IPS-NIHi7 (cell line): Measurements from ENCODE around the gene MIA2.
"Not testable (repeated sequence)": the region's sequence is repeated elsewhere in the genome, so short reads cannot be mapped to it uniquely, and the experiment has no call there.

Source experiments
- DNase-seq: peaks from one replicate; pipeline ENCODE4 v3.0.0; 2012; ENCODE audit warnings: mixed read lengths; ENCODE audit errors: extremely low spot score

The MIA2 gene, protein sequence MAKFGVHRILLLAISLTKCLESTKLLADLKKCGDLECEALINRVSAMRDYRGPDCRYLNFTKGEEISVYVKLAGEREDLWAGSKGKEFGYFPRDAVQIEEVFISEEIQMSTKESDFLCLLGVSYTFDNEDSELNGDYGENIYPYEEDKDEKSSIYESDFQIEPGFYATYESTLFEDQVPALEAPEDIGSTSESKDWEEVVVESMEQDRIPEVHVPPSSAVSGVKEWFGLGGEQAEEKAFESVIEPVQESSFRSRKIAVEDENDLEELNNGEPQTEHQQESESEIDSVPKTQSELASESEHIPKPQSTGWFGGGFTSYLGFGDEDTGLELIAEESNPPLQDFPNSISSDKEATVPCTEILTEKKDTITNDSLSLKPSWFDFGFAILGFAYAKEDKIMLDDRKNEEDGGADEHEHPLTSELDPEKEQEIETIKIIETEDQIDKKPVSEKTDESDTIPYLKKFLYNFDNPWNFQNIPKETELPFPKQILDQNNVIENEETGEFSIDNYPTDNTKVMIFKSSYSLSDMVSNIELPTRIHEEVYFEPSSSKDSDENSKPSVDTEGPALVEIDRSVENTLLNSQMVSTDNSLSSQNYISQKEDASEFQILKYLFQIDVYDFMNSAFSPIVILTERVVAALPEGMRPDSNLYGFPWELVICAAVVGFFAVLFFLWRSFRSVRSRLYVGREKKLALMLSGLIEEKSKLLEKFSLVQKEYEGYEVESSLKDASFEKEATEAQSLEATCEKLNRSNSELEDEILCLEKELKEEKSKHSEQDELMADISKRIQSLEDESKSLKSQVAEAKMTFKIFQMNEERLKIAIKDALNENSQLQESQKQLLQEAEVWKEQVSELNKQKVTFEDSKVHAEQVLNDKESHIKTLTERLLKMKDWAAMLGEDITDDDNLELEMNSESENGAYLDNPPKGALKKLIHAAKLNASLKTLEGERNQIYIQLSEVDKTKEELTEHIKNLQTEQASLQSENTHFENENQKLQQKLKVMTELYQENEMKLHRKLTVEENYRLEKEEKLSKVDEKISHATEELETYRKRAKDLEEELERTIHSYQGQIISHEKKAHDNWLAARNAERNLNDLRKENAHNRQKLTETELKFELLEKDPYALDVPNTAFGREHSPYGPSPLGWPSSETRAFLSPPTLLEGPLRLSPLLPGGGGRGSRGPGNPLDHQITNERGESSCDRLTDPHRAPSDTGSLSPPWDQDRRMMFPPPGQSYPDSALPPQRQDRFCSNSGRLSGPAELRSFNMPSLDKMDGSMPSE (N-terminal part only)

DNA sequence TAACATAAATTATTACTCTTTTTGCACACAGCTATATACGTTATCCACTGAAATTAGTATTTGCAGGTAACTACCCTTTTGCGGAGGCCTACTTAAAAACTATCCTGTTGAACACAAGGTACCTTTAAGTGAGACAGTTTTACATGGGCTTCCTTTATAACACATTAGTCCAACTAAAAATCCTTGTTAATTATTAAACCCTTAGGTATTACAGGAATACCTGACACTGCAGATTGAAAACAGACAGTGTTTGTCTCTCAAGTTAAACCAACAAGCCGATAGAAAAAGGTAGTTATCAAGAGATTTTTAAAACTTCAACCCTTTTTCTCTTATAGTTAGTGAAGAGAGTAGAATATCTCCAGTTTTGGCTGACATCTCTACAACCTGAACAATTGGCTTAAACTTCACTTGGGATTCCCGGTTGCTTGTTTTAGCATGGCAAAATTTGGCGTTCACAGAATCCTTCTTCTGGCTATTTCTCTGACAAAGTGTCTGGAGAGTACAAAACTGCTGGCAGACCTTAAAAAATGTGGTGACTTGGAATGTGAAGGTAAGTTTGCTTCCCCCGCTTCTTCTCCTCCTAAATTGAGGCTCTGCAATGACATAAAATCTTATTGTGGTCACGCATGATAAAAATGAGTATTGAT is at the start of gene MIA2:
TSS of gene MIA2 (plus strand) at position 236 of the 647 bp plus-strand sequence. CDS start at position 436, 200 bp downstream.
- DNase-seq = no peak

DNA sequence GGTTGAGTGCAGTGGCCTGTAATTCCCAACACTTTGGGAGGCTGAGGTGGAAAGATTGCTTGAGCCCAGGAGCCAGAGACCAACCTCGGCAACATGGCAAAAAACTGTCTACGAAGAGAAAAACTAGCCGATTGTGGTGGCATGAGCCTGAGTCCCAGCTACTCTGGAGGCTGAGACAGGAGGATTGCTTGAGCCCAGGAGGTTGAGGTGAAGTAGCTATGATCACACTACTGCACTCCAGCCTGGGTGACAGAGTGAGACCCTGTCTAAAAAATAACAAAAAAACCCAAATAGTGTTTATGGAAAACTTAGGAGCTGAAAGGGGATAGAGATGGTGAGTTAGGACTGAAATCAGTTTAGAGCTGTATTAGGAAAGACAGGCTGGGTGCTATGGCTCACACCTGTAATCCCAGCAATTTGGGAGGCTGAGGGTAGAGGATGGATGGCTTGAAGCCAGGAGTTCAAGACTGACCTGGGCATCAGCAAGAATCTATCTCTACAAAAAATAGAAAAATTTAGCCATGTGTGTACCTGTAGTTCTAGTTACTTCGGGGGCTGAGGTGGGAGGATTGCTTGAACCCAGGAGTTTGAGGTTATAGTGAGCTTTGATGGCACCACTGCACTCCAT is 49.0 kb upstream of the MIA2 start:
- DNase-seq = no peak

DNA sequence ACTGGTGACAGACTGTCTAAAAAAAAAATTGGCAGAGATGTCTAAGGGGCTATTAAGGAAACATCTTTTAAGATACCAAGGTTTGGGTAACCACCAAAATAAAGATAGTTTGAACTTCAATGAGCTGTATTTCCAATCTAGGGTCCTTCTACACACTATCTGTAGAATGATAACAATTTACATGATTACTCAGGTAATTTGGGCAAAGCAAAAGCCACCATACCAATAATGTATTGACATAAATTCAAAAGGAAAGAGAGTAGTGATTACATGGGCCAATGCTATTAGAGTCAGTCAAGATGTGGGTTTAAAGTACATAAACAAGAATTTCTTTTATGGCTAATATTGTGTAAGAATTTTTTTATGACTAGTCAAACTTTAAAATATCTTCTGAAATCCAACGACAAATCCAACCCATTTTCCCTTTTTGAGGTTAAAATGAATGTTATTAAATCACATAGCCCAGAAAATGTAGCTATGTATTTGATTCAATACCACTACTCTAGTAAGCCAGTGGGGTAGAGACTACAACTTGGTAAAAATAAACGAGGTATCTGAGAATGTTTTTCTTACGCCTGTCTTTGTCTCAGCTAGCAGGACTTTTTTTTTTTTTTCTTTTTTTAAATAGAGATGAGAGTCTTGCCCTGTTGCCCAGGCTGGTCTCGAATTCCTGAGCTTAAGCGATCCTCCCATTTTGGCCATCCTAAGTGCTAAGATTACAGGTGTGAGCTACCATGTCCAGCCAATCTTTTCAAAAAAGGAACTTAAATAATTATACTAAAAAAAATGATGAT is 48.3 kb upstream of the MIA2 start:
- DNase-seq = no peak

DNA sequence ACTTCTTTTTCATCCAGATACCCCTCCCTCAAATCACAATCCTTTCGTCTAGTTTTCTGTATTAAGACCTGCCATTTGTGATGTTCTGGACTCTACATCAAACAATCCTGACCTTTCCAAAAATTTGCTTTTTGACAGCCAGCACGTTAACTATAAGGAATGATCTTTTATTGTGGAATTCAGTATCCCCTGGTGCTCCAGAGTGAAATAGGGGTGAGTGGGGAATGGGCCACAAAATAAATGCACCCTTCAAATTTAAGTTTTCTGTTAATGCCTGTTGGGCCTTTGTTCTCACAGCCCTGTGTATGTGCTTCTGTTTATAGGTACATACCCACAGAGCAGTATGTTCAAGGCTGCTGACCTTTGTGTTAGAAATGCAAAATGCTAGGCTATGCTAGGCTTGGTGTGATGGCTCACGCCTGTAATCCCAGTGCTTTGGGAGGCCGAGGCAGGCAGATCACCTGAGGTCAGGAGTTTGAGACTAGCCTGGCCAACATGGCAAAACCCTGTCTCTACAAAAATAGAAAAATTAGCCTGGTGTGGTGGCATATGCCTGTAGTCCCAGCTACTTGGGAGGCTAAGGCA is 46.7 kb upstream of the MIA2 start:
- DNase-seq = no peak

DNA sequence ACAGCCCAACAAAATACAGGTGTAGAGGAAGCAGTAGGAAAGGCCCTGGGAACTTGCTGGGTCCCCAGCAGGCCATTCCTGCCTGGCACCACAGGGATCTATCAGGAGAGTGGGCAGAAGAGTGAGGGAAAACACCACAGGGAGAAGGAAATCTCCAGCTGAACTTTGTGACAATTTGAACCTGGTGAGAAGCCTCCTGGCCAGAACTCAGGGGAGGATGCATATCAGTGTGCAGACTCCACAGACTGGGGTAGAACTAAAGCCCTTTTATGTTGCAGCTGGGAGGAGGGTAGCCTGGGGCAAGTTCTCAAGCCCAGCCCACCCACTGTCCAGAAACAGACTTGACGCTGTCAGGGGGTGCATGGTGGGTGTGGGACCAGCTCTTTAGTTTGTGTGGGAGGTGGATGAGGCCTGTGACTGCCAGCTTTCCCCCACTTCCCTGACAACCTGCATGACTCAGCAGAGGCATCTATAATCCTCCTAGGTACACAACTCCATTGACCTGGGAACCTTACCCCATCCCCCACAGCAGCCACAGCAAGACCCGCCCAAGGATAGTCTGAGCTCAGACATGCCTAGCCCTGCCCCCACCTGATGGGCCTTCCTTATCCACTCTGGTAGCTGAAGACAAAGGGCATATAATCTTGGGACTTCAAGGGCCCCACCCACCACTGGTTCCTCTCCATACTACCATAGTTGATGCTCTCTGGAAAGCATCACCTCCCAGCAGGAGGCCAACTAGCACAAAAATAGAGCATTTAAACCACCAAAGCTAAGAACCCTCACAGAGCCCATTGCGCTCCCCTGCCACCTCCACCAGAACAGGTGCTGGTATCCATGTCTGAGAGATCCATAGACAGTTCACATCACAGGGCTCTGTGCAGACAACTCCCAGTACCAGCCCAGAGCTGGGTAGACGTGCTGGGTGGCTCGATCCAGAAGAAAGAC is 29.8 kb upstream of the MIA2 start:
- no peak for DNase-seq

DNA sequence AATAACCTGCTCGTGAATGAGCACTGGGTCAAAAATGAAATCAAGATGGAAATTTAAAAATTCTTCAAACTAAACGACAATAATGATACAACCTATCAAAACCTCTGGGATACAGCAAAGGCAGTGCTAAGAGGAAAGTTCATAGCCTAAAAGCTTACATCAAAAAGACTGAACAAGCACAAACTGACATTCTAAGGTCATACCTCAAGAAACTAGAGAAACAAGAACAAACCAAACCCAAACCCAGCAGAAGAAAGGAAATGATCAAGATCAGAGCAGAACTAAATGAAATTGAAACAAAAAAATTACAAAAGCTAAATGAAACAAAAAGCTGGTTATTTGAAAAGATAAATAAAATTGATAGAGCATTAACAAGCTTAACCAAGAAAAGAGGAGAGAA is 26.3 kb upstream of the MIA2 start:
- DNase-seq = not testable (repeated sequence)

DNA sequence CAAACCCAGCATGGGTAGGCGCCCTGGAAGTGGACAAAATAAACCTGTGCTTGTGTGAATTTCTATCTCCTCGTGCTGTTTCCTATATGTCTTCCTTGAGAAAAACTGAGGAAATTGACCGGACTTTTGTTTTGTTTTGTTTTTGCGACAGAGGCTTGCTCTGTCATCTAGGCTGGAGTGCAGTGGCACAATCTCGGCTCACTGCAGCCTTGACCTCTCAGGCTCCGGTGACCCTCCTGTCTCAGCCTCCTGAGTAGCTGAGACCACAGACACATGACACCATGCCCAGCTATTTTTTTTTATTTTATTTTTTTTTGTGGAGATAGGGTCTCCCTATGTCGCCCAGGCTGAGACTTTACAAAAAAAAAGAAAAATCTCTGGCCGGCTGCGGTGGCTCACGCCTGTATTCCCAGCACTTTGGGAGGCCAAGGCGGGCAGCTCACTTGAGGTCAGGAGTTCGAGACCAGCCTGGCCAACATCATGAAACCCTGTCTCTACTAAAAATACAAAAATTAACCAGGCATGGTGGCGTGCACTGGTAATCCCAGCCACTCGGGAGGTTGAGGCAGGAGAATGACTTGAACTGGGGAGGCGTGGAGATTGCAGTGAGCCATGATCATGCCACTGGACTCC is 22.5 kb upstream of the MIA2 start:
- no peak for DNase-seq

DNA sequence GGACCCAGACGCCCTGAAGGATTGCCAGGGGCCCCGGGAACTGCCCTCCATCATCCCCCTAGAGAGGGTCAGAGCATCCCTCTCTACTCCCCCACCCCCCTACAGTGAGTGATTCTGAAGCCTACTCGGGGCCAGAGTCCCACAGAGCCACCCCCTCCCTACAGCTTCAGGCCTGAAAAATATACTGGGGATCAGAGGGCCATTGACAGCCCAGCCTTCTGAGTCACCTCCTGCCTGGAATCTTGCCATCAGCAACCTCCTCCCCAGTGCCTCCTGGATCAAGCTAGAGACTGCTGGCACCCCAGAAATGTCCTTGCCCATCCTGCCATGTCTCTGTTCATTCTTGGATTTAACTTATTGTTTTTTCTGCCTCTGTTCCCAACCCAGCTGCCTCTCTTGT is 21.7 kb upstream of the MIA2 start:
- no peak for DNase-seq

DNA sequence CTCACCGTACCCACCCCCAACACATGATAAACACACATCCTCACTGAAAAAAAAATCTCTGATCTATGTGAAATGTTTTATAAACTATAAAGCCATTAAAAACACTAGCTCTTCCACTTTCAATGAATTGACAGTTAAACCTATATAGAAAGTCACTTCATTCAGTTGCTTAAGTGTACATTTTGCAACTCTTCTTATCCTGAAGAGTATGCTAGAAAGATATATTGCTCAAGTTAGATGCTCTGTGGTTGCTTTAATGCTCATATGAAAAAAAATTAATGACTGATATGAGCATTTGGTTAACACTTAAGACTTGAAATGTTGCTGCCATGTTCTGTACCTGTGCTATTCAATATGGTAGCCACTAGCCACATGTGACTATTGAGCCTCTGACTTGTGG is 21.0 kb upstream of the MIA2 start:
- DNase-seq = no peak

DNA sequence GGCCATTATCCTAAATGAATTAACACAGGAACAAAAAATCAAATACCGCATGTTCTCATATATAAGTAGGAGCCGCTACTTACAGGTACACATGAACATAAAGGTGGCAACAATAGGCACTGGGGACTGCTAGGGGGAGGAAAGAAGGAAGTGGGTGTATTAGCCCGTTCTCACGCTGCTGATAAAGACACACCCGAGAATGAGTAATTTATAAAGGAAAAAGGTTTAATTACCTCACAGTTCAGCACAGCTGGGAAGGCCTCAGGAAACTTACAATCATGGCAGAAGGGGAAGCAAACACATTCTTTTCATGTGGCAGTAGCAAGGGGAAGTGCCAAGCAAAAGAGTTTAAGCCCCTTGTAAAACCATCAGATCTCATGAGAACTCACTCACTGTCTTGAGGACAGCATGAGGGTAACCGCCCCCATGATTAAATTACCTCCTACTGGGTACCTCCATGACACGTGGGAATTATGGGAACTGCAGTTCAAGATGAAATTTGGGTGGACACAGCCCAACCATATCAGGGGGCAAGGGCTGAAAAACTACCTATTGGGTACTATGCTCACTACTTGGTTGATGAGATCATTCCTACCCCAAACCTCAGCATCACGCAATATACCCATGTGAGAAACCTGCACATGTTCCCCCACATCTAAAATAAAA is 16.4 kb upstream of the MIA2 start:
- no peak for DNase-seq

DNA sequence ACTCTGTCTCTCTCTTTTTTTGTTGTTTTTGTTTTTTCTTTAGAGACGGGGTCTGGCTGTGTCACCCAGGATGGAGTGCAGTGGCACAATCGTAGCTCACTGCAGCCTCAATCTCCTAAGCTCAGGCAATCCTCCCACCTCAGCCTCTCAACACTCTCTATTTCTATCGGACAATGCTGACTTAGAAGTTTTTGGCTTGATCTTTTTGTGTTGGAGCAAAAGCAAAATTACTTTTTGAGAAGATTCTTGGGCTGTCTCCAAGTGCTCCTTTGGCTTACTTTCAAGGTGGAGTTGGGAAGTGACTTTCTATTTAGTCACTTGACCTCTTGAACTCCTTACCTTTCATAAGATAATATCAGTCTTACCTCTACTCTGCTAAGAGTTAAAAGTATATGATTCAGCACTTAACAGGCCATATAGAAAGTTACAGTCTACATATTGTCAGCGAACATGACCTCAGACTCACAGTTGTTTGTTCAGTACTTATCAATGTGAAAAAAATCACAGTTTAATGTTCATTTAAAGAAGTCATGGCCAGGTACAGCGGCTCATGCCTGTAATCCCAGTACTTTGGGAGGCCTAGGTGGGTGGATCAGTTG is 15.4 kb upstream of the MIA2 start:
- DNase-seq = no peak

DNA sequence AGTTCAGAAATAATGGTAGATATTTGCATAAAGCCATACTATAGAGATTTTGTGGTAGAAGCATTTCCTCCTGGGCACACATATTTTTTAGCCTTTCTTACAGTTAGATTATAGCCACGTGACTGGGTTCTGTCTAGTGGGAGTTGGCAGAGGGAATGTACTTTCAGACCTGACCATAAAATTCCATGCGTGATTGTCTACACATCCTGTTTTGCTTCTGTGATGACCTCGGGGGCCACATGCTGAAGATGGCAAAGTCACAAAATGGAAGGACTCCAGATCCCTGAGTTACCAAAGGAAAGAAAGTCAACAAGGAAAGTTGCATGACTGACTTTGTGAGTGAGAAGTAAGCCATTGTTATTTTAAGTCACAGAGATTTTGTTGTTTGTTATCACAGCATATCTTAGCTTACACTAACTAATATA is 14.6 kb upstream of the MIA2 start:
- no peak for DNase-seq

DNA sequence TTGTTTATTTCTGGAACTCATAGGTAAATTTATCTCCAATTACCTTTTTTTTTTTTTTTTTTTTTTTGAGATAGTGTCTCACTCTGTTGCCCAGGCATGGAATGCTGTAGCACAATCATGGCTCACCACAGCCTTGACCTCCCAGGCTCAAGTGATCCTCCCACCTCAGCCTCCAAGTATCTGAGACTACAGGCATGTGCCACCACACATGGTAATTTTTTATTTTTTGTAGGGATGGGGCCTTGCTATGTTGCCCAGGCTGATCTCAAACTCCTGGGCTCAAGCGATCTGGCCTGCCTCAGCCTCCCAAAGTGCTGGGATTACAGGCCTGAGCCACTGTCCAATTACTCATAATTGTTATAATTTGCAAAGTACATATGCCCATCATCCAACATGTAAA is 13.2 kb upstream of the MIA2 start:
- not testable (repeated sequence) for DNase-seq

DNA sequence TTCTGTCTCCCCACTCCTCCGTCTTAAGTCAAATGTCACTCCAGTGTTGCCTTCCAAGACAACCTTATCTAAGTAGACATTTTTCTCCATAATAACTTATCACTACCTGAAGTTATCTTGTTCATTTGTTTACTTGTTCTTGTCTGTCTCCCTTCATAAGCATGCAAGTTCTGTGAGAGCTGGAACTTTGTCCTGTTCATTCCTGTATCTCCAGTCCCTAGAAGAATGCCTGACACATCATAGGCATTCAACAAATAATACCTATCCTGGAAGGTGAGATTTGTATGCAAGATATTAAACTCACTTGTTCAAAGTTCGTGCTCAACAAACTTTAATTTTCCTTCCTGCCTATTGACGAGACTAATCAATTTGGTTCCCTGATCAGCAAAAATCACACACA is 5.7 kb upstream of the MIA2 start:
- no peak for DNase-seq

DNA sequence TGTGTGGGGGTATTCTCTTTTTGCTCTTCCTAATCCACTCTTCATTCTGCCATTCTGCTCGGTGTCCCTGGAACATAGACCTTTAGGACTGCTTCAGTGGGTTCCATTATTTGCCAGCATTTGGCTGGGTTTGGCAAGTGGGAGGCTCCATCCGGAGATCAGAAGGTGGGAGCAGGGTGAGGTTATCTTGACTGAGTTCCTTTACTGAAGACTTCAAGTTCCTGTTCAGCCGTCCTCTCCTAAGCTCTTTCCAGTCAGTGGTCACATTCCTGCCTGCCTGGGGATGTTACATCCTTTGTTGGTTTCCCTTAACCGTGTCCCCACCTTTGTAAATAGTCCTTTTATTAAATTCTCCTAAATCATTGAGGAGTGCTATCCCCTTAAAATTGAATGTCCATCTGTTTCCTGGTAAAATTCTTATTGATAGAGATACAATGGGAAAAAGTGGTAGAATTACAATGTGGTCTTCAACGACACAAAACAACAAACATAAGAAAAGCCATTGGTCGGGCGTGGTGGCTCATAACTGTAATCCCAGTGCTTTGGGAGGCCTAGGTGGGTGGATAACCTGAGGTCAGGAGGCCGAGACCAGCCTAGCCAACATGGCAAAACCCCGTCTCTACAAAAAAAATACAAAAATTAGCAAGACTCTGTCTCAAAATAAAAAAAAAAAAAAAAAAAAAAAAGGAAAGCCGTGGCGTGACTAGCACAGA is 5.0 kb upstream of the MIA2 start:
- no peak for DNase-seq

DNA sequence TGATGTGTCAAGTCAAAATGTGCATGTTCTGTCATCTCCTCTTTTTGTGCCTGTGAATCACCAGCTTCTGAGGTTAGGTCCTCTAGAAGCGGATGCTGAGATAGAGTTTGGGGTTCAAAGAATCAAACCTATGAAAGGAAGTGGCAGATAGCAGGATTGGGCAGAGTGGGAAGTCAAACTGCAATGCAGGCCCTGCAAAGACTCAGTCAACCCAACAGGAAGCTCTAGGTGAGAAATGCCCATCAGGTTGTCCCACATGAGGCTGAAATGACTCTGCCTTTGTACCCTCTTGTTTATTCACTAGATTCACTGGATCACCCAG is 4.5 kb upstream of the MIA2 start:
- no peak for DNase-seq

DNA sequence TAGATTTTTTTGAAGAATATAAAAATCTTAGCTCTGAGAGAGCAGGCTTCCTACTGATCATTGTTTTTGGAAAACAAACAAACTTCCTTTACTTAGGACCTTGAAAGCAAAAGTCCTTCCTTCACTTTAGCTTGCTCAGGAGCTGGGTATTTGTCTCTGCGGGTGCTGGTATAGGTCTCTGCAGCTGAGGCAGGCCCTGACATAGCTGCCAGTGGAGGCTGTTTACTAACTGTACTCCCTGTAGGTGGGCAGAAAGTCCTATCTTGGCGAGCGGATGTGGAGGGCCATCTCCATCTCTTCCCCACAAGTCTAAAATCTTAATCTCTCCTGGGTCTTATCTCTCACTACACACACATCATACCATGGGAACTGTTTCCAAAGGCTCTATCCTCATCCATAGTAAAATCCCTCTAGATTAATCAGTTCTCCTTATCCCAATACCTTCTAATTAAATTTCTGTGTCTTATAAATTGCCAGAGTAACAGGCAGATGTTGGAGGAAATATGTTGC is 4.1 kb upstream of the MIA2 start:
- DNase-seq = no peak
